ENCODE measurements around the gene ZNF26.

DNA sequence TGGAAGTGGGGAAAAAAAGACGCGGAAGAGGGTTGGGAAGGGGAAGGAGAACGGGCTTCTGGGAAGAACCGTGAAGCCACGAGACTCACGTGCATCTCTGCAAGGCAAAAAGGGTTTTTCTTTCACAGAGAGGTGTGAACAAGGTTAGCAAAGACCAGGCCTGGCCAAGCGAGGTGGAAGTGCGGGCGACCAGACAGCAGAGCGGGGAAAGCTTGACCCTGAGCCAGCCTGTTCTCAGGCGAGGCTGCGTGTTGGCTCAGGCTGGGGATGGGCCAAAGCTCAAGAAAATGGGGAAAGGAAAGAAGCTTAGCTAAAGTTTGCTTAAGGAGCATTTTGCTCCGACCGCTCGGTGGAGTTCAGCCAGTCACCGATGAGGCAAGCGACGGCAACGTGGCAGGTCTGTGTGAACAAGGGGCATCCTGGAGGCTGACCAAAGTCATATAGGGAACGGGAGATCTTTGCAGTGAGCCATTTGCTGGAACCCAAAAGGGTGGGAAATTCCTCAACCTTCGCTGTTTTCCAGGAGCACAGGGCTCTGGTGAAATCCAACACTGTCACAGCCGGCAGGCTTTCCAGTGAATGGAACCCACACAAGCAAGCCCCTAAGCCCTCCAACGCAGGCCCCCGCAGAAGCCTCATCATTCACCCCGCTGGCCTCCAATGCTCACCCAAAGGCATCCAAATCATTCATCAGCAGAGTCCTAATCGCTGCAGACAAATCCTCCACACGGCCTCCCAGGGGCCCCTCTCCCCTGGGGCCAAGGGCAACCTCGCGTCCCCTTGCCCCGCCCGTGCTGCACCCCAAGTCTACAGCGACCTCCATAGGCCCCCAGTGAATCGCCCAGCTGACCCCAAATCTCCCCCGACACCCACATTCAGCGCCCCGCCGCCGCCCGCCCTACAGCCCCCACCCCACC, 30.8 kb upstream of the ZNF26 start:
- TF ChIP-seq, protein P1, sequence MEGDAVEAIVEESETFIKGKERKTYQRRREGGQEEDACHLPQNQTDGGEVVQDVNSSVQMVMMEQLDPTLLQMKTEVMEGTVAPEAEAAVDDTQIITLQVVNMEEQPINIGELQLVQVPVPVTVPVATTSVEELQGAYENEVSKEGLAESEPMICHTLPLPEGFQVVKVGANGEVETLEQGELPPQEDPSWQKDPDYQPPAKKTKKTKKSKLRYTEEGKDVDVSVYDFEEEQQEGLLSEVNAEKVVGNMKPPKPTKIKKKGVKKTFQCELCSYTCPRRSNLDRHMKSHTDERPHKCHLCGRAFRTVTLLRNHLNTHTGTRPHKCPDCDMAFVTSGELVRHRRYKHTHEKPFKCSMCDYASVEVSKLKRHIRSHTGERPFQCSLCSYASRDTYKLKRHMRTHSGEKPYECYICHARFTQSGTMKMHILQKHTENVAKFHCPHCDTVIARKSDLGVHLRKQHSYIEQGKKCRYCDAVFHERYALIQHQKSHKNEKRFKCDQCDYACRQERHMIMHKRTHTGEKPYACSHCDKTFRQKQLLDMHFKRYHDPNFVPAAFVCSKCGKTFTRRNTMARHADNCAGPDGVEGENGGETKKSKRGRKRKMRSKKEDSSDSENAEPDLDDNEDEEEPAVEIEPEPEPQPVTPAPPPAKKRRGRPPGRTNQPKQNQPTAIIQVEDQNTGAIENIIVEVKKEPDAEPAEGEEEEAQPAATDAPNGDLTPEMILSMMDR (IDR thresholded peaks at IDR 0.05; ENCODE audit: low read depth, low read length) = no peak
- no peak for TF ChIP-seq EZH2phosphoT487 (IDR thresholded peaks at IDR 0.05; ENCODE audit: low read depth)
